HEK293 (cell line): ENCODE data around the gene ASMT.

Experiments
- CTCF ChIA-PET: fragments of 350-600 bp; formaldehyde crosslinking; extraction: SDS; loops from one replicate; lab custom pipeline; 2021; ENCODE audit warnings: antibody characterized with exemption; lab: Yijun Ruan, JAX
- POLR2A ChIA-PET: fragments of 300-600 bp; formaldehyde crosslinking; extraction: SDS; loops from one replicate; lab custom pipeline; 2020; ENCODE audit warnings: antibody characterized with exemption, inconsistent platforms; lab: Yijun Ruan, JAX
- H3K27ac ChIP-seq: fragments of 200-500 bp; sonication (Bioruptor generic); 2 replicates; pipeline ENCODE4 v1.5.1; 2014; ENCODE audit warnings: low read depth, low read length, control low read depth, inconsistent platforms; ENCODE audit errors: extremely low read depth
- H3K36me3 ChIP-seq, 2 experiments: fragments of 200-500 bp in 1 of 2; sonication (Bioruptor generic) in 1 of 2; 1 replicate in 1 of 2; 2 replicates in 1 of 2; pipeline ENCODE4 v1.5.1; 2014 to 2017; ENCODE audit warnings: inconsistent platforms in 2 of 2, low read length in 2 of 2; ENCODE audit not compliant: control insufficient read depth in 2 of 2, insufficient read depth in 1 of 2
- H3K4me1 ChIP-seq: fragments of 200-500 bp; sonication (Bioruptor generic); 2 replicates; pipeline ENCODE4 v1.5.1; 2014; ENCODE audit warnings: mild to moderate bottlenecking, low read length, inconsistent platforms; ENCODE audit not compliant: control insufficient read depth, insufficient read depth
- H3K4me3 ChIP-seq: 2 replicates; pipeline ENCODE4 v1.5.1; 2011; ENCODE audit warnings: low read depth, mild to moderate bottlenecking, control low read depth, low read length, moderate library complexity
- H3K9me3 ChIP-seq: fragments of 200-500 bp; sonication (Bioruptor generic); 2 replicates; pipeline ENCODE4 v1.5.1; 2014; ENCODE audit warnings: low read depth, low read length, inconsistent platforms; ENCODE audit not compliant: control insufficient read depth, insufficient read depth
- GLI4 ChIP-seq: fragments of 450-650 bp; formaldehyde crosslinking; IDR thresholded peaks from 2 replicates; pipeline ENCODE4 v1.5.1; 2016; ENCODE audit warnings: missing biosample characterization, missing genetic modification characterization
- KLF7 ChIP-seq: fragments of 450-650 bp; formaldehyde crosslinking; IDR thresholded peaks from 2 replicates; pipeline ENCODE4 v1.5.1; 2016; ENCODE audit warnings: missing biosample characterization, missing genetic modification characterization, borderline replicate concordance
- REPIN1 ChIP-seq: fragments of 450-650 bp; formaldehyde crosslinking; IDR thresholded peaks from 2 replicates; pipeline ENCODE4 v1.5.1; 2017; ENCODE audit warnings: missing biosample characterization, missing genetic modification characterization, low read depth
- SP3 ChIP-seq: fragments of 450-650 bp; formaldehyde crosslinking; IDR thresholded peaks from 2 replicates; pipeline ENCODE4 v1.5.1; 2016; ENCODE audit warnings: missing biosample characterization, missing genetic modification characterization
- TRIM28 ChIP-seq: IDR thresholded peaks from 2 replicates; pipeline ENCODE4 v1.6.1; 2011; ENCODE audit warnings: low read length, control low read depth, borderline replicate concordance
- ZBTB1 ChIP-seq: fragments of 450-650 bp; formaldehyde crosslinking; IDR thresholded peaks from 2 replicates; pipeline ENCODE4 v1.5.1; 2016; ENCODE audit warnings: missing biosample characterization, missing genetic modification characterization
- ZNF112 ChIP-seq: fragments of 450-650 bp; formaldehyde crosslinking; IDR thresholded peaks from 2 replicates; pipeline ENCODE4 v1.5.0; 2017; ENCODE audit warnings: missing biosample characterization, missing genetic modification characterization
- ZNF202 ChIP-seq: fragments of 450-650 bp; formaldehyde crosslinking; IDR thresholded peaks from 2 replicates; pipeline ENCODE4 v1.5.1; 2016; ENCODE audit warnings: missing biosample characterization, missing genetic modification characterization, borderline replicate concordance
- ZNF221 ChIP-seq: fragments of 450-650 bp; formaldehyde crosslinking; IDR thresholded peaks from 2 replicates; pipeline ENCODE4 v1.5.1; 2017; ENCODE audit warnings: missing biosample characterization, missing genetic modification characterization, borderline replicate concordance
- ZNF324 ChIP-seq: fragments of 450-650 bp; formaldehyde crosslinking; IDR thresholded peaks from 2 replicates; pipeline ENCODE4 v1.5.1; 2016; ENCODE audit warnings: missing biosample characterization, missing genetic modification characterization
- ZNF391 ChIP-seq: fragments of 450-650 bp; formaldehyde crosslinking; IDR thresholded peaks from 2 replicates; pipeline ENCODE4 v1.5.1; 2016; ENCODE audit warnings: low read depth, missing biosample characterization, missing genetic modification characterization, borderline replicate concordance
- ZNF473 ChIP-seq: fragments of 450-650 bp; formaldehyde crosslinking; IDR thresholded peaks from 2 replicates; pipeline ENCODE4 v1.5.1; 2017; ENCODE audit warnings: missing biosample characterization, missing genetic modification characterization
- ZNF48 ChIP-seq: fragments of 450-650 bp; formaldehyde crosslinking; IDR thresholded peaks from 2 replicates; pipeline ENCODE4 v1.5.1; 2016; ENCODE audit warnings: missing biosample characterization, missing genetic modification characterization
- ZNF571 ChIP-seq: fragments of 450-650 bp; formaldehyde crosslinking; IDR thresholded peaks from 2 replicates; pipeline ENCODE4 v1.5.0; 2017; ENCODE audit warnings: missing biosample characterization, missing genetic modification characterization
- ZNF585B ChIP-seq: fragments of 450-650 bp; formaldehyde crosslinking; IDR thresholded peaks from 2 replicates; pipeline ENCODE4 v1.5.1; 2016; ENCODE audit warnings: missing biosample characterization, missing genetic modification characterization
- ZNF692 ChIP-seq: fragments of 450-650 bp; formaldehyde crosslinking; IDR thresholded peaks from 2 replicates; pipeline ENCODE4 v1.5.1; 2016; ENCODE audit warnings: missing biosample characterization, missing genetic modification characterization
- TF ChIP-seq, protein P1 (sequence below): fragments of 450-650 bp; formaldehyde crosslinking; IDR thresholded peaks from 2 replicates; pipeline ENCODE4; 2016; ENCODE audit warnings: missing biosample characterization, missing genetic modification characterization
- TF ChIP-seq, protein P2 (sequence below): fragments of 450-650 bp; formaldehyde crosslinking; IDR thresholded peaks from 2 replicates; pipeline ENCODE4 v1.5.1; 2017; ENCODE audit warnings: missing biosample characterization, mild to moderate bottlenecking, missing genetic modification characterization, moderate library complexity

ASMT gene

DNA sequence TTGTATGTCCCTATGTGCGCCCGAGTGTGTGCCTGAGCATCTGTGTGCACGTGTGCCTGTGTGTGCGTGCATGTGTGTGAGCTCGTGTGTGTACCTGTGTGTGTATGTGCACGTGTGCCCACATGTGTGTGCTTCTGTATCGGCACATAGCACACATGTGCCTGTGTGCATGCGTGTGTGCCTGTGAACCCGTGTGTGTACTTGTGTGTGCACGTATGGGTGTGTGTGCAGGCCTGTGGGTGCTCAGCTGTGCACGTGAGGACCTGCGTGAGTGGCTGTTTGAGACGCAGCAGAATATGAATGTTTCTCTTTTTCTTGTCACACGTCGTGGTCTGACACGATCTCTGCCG is 19.2 kb upstream of the ASMT start:
- ChIA-PET CTCF (no interaction called here), POLR2A (no interaction called here)
- H3K27ac ChIP-seq = no peak overlapping the region
- no peaks in the 10 kb centered on the region for H3K9me3 ChIP-seq
- peaks cover 18 to 73% of the 10 kb centered on the region in 2 experiments; a peak in 2 of 3 replicates for H3K36me3 ChIP-seq
- no peaks in the 10 kb centered on the region for H3K4me1 ChIP-seq
- H3K4me3 ChIP-seq = no peak overlapping the region
- TF ChIP-seq ZNF221 (tag by site-specific recombination) (no peak), ZNF112 (tag by site-specific recombination) (no peak)

DNA sequence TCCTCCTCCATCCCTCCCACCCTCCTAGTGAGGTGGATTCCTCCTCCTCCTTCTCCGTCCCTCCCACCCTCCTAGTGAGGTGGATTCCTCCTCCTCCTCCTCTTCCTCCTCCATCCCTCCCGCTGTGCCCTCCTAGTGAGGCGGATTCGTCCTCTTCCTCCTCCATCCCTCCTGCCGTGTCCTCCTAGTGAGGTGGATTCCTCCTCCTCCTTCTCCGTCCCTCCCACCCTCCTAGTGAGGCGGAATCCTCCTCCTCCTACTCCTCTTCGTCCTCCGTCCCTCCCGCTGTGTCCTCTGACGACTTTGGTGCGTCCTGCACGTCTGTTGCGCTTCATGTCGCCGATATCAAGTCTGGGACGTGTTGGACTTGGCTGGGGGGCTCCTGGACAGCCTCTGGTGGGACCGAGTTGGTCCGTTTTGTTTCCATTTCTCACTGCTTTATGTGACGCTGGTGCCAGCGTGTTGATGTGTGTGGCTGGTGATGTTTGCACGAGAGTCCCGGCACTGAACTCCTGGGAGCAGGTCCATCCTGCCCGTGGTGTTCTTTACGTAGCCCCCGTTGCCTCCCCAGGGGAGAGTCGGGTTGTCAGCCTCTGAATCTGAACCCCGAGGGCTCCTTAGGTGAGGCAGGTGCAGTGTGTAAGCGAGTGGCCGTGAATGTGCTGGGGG is 18.0 kb upstream of the ASMT start:
- TF ChIP-seq ZNF585B (tag by site-specific recombination) = no peak
- TF ChIP-seq, all 188 proteins: peak for 0

GRCh38 chrX:1597345-1598020 is 17.4 kb upstream of the ASMT start:
- Histone ChIP-seq H3K27ac (no peak overlapping the region), H3K36me3 (peaks cover 29 to 91% of the 10 kb centered on the region in 2 experiments), H3K4me1 (no peaks in the 10 kb centered on the region), H3K9me3 (no peaks in the 10 kb centered on the region), H3K4me3 (no peak overlapping the region)
- ChIA-PET POLR2A (no interaction called here), CTCF (no interaction called here)
- TF ChIP-seq ZNF692 = no peak
- no peak for TF ChIP-seq GLI4 (tag by site-specific recombination)
- TF ChIP-seq ZNF391 (tag by site-specific recombination) = no peak
- TF ChIP-seq REPIN1 (tag by site-specific recombination) = no peak
- TF ChIP-seq ZNF571 (tag by site-specific recombination) = no peak
- no peak for TF ChIP-seq KLF7 (tag by site-specific recombination)
- no peak for TF ChIP-seq ZNF473 (tag by site-specific recombination)
- no peak for TF ChIP-seq ZNF324
- no peak for TF ChIP-seq TRIM28
- TF ChIP-seq, protein P1, sequence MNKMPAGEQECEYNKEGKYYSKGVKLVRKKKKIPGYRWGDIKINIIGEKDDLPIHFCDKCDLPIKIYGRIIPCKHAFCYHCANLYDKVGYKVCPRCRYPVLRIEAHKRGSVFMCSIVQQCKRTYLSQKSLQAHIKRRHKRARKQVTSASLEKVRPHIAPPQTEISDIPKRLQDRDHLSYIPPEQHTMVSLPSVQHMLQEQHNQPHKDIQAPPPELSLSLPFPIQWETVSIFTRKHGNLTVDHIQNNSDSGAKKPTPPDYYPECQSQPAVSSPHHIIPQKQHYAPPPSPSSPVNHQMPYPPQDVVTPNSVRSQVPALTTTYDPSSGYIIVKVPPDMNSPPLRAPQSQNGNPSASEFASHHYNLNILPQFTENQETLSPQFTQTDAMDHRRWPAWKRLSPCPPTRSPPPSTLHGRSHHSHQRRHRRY = no peak
- no peak for TF ChIP-seq ZNF48 (tag by site-specific recombination)
- no peak for TF ChIP-seq ZBTB1 (tag by site-specific recombination)
- TF ChIP-seq ZNF202 (tag by site-specific recombination) = no peak
- TF ChIP-seq SP3 = no peak
- TF ChIP-seq, protein P2, sequence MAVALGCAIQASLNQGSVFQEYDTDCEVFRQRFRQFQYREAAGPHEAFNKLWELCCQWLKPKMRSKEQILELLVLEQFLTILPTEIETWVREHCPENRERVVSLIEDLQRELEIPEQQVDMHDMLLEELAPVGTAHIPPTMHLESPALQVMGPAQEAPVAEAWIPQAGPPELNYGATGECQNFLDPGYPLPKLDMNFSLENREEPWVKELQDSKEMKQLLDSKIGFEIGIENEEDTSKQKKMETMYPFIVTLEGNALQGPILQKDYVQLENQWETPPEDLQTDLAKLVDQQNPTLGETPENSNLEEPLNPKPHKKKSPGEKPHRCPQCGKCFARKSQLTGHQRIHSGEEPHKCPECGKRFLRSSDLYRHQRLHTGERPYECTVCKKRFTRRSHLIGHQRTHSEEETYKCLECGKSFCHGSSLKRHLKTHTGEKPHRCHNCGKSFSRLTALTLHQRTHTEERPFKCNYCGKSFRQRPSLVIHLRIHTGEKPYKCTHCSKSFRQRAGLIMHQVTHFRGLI (tag by site-specific recombination) = no peak
- TF ChIP-seq, all 188 proteins: peak for 0

More for the DNA sequence above, 18.0 kb upstream of the ASMT start:
- POLR2A ChIA-PET = no interaction called here
- no peak overlapping the region for H3K4me3 ChIP-seq
- peaks cover 22 to 84% of the 10 kb centered on the region in 2 experiments; a peak in 2 of 3 replicates for H3K36me3 ChIP-seq
- no peaks in the 10 kb centered on the region for H3K9me3 ChIP-seq
- H3K4me1 ChIP-seq = no peaks in the 10 kb centered on the region
- CTCF ChIA-PET = no interaction called here
- no peak overlapping the region for H3K27ac ChIP-seq
